Fibroblast of villous mesenchyme (primary cell): Measurements from ENCODE around the gene FLVCR2. TPM values are rescaled to one million over a fixed set of nuclear protein-coding genes. Genes with fewer than 3 reads are reported as not detected.
"Not testable (repeated sequence)": the region's sequence is repeated elsewhere in the genome, so short reads cannot be mapped to it uniquely, and the experiment has no call there.

ENCODE experiments used
- DNase-seq: peaks from one replicate; pipeline ENCODE4 v3.0.0-alpha.2; 2010; ENCODE audit warnings: low read depth
- H3K4me3 ChIP-seq: 2 replicates; pipeline ENCODE4 v1.5.1; 2011; ENCODE audit warnings: low read depth, mild to moderate bottlenecking, low read length
- CTCF ChIP-seq: IDR thresholded peaks from 2 replicates; pipeline ENCODE4 v1.5.1; 2012; ENCODE audit warnings: low read depth, mild to moderate bottlenecking, low read length; ENCODE audit not compliant: insufficient read depth
- small RNA-seq: library from RNA; depleted of rRNA; stranded (forward); fragments of <200 nt; gene quantifications from one replicate; pipeline ENCODE3, GENCODE V24; 2012
- total RNA-seq: library from RNA; depleted of rRNA; stranded (reverse); fragments of >200 nt; gene quantifications from 2 replicates; pipeline ENCODE4 v1.2.3, GENCODE V29; 2012

Gene FLVCR2
- total RNA-seq, 1 donor: 0.43 TPM

GRCh38 chr14:75689012-75689411 lies 110.6 kb downstream of the FLVCR2 start:
- peak; percentile 76 for DNase-seq
- no peak for TF ChIP-seq CTCF
- no peak overlapping the region for H3K4me3 ChIP-seq

- DNase-seq: peak; percentile 13
- H3K4me3 ChIP-seq: no peak overlapping the region
- TF ChIP-seq CTCF: no peak
Measured at GRCh38 chr14:75690010-75690409, 111.6 kb downstream of the FLVCR2 start.

- not testable (repeated sequence) for H3K4me3 ChIP-seq, DNase-seq
Measured at GRCh38 chr14:75695025-75695424, 116.6 kb downstream of the FLVCR2 start.

- no peak for TF ChIP-seq CTCF
- no peak for DNase-seq
- H3K4me3 ChIP-seq: no peak overlapping the region
Measured at GRCh38 chr14:75697386-75697785, 119.0 kb downstream of the FLVCR2 start.

Small RNA genes within 50 kb of the gene (small RNA-seq; reads per million reads assigned to genes)
- not detected for gene RNA5SP387

Other genes with a start within 250 kb of the FLVCR2 start
- 36.4 and 51.4 TPM in 2 replicates for gene JDP2, start 150.6 kb upstream of the FLVCR2 start, total RNA-seq
- not detected in 2 replicates for gene BATF, start 56.2 kb upstream of the FLVCR2 start, total RNA-seq
- gene ERG28, start 82.3 kb downstream of the FLVCR2 start, total RNA-seq: 10.0 and 13.0 TPM in 2 replicates
- 29.6 and 33.7 TPM in 2 replicates for gene TTLL5, start 82.6 kb downstream of the FLVCR2 start, total RNA-seq